Measurements from ENCODE around the gene KNTC1.
"Not testable (repeated sequence)": the region's sequence is repeated elsewhere in the genome, so short reads cannot be mapped to it uniquely, and the experiment has no call there.

The KNTC1 gene

DNA sequence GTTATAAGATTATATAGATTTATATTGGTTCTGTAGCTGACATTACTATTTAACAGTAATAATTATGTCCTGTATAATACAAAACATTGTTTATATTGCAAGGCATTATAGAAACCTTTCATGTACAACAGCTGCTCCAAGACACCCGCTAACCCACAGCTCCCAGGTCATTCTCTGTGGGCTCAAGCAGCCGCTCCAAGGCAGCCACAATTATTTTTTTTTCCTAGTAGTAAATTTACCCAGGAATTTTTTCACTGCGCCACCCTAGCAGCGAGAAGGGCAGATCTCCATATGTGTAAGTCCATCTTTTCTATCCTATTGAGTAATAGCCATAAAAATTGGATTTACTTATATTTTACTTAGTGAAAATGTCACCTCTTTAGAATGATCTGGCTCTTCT lies 36.3 kb downstream of the KNTC1 start:
- DNase-seq, result no peak

DNA sequence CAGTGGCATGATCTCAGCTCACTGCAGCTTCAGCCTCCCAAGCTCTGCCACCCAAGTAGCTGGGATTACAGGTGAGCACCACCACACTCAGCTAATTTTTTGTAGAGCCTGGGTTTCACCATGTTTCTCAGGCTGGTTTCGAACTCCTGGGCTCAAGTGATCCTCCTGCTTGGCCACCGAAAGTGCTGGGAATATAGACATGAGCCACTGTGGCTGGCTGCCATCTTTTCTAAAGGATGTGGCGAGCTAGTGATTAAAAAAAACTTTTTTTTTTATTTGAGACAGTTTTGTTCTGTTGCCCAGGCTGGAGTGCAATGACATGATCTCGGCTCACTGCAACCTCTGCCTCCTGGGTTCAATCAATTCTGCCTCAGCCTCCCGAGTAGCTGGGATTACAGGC lies 39.8 kb downstream of the KNTC1 start:
- DNase-seq, result not testable (repeated sequence)

DNA sequence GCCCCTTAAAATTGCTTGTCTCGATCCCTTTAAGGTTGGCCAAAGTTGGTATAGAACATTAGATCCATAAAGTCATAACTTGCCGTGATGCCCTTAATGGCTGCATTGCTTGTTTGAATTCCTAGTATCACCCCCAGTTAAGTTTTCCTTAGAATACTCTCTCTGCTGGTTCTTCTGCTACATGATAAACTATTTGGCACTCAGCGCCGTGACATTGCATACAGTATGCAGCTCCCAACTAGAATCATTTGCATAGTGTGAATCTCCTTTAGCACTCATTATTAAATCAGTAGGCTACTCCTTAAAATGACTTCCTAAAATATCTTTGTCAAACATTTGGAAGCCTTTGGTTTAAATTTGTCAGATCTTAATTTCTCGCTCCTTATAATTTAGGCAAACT lies 42.2 kb downstream of the KNTC1 start:
- DNase-seq, result no peak

DNA sequence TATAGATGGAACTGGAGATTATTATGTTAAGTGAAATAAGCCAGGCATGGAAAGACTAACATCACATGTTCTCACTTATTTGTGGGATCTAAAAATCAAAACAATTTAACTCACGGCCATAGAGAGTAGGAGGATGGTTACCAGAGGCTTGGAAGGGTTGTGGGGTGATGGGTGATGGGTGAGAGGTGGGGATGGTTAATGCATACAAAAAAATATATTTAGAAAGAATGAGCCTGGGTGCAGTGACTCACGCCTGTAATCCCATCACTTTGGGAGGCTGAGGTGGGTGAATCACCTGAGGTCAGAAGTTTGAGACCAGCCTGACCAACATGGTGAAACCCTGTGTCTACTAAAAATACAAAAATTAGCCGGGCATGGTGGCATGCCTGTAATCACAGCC lies 43.0 kb downstream of the KNTC1 start:
- DNase-seq, result not testable (repeated sequence)

DNA sequence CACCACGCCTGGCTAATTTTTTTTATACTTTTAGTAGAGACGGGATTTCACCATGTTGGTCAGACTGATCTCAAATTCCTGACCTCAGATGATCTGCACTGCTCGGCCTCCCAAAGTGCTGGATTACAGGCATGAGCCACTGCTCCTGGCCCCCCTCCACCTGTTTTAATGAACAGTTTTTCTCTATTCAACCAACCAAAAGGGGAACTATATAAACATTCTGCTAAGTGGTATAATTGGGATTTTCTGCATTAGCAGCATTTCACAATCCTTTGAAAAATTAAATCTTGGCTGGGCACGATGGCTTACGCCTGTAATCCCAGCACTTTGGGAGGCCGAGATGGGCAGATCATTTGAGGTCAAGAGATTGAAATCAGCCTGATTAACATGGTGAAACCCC lies 44.8 kb downstream of the KNTC1 start:
- DNase-seq, result no peak

DNA sequence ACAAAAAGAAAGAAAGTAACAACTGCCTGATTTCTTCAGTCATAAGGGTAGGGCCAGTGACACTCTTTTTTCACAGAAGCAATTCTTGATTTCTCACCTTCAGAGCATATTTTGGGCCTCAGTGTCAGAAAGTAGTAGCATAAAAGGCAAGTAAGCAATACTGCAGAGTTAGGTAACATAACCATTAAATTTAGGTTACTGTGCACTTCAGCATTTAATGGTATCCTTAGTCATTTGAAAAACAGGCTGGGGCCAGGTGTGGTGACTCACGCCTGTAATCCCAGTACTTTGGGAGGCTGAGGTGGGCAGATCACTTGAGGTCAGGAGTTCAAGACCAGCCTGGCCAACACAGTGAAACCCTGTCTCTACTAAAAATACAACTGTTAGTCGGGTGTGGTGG lies 56.2 kb downstream of the KNTC1 start:
- not testable (repeated sequence) for DNase-seq

DNA sequence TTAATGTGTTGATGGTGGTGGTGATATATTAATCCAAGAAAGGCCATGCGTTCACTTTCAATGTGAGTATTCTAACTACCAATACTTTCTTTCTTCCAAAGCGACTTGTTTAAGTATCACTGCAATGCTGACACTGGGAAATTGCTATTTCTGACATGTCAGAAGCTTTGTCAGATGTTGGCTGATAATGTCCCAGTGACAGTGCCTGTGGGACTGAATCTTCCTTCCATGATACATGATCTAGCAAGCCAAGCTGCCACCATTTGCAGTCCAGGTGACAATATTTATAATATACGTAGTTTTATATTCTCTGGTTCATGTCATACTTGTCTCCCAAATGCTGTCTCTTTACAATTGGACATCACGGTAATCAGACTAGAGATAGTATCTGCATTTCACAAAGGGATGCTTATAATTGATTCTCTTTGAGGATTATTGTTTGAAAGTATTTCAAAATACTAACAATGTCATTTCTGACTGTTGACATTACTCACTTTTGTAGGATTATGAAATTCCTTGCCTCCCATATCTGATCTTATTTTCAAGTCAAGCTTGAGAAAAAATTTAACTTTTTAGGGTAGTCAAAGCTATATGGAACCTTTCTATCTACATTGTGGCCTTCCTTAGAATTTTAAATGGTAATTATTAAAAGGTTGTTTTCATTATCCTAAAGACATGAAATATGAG lies 57.3 kb downstream of the KNTC1 start:
- no peak for DNase-seq

DNA sequence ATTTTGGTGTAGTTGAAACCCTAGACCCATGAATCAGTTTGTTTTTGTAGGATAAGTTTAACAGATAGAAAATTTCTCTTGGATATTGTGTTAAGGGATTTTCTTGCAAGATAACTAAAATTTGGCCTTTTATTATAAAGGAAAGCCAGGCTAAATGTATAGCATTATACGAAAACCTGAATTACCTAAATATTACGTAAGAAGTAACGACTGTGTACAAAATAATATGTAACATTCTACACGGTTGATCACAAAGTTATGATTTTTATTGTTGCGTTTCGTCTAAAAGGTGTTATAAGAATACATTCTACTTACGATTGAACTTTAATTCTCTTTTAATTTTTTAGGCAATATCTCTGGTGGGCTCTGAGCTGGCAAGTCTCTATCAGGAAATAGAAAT lies 63.9 kb downstream of the KNTC1 start:
- no peak for DNase-seq

DNA sequence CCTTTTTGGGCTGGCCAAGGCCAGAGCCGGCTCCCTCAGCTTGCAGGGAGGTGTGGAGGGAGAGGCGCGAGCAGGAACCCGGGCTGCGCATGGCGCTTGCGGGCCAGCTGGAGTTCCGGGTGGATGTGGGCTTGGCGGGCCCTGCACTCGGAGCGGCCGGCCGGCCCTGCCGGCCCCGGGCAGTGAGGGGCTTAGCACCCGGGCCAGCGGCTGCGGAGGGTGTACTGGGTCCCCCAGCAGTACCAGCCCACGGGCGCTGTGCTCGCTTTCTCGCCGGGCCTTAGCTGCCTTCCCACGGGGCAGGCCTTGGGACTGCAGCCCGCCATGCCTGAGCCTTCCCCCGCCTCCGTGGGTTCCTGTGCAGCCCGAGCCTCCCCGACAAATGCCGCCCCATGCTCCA lies 64.9 kb downstream of the KNTC1 start:
- DNase-seq, result not testable (repeated sequence)

DNA sequence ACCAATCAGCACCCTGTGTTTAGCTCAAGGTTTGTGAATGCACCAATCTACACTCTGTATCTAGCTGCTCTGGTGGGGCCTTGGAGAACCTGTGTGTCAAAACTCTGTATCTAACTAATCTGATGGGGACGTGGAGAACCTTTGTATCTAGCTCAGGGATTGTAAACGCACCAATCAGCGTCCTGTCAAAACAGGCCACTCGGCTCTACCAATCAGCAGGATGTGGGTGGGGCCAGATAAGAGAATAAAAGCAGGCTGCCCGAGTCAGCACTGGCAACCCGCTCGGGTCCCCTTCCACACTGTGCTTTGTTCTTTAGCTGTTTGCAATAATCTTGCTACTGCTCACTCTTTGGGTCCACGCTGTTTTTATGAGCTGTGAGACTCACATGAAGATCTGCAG lies 65.5 kb downstream of the KNTC1 start:
- not testable (repeated sequence) for DNase-seq

DNA sequence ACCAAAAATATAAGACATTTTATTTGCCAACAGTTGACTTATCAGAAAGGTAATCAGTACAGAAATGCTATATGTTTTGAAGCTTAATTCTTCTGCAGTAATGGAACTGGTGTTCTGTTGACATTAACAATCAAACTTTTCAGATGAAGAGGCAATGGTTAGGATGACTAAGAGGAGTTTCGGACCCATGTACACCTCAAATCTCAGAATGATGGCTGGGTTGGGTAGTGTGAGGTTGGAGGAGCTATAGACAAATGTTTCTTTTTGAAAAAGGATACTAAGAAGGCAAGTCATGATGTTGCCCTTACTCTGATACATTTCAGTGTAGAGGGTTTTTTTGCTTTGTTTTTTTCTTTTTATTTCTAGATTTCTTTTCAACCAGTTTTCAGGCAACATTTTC lies 66.9 kb downstream of the KNTC1 start:
- DNase-seq, result no peak

DNA sequence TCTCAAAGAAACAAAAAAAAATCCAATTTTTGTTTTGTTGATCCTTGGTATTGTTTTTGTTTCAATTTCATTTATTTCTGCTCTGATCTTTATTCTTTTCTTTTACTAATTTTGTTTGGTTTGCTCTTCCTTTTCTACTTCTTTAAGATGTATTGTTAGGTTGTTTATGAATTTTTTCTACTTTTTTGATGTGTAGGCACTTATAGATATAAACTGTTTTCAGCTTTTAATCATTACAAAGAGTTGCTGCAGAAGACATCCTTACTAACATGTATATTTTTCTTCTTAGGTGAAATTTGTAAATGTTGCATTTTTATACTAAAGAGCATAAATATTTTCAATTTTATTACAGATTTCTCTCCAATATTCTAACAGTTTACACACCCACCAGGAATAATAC lies 69.8 kb downstream of the KNTC1 start:
- no peak for DNase-seq

DNA sequence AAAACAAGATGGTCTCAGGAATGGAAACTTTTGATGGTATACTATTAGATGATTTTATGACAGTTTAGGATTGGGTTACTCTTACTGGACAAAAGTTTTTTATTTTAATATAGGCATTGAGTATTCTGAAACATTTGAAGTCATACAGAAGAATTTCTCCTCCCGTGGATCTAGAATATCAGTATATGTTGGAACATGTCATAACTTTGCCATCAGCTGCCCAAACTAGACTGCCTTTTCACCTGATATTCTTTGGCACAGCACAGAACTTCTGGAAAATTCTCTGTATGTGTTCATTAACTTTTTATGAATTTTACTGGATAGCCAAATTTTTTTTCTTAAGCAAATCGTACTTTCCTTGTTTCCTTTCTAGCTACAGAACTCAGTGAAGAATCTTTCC lies 75.4 kb downstream of the KNTC1 start:
- no peak for DNase-seq

DNA sequence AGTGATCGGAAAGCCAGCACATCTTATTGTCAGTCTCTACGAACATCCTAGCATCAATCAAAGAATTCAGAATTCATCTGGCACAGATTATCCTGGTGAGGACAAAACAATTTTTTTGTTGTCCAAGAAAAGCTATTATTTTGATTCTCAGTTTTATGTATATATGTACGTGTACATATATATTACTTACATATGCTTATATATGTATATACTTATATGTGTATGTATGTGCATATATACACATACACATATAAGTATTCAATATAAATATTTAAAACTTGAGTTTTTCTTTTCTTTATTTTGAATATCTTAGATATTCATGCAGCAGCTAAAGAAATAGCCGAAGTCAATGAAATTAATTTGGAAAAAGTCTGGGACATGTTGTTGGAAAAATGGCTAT lies 77.9 kb downstream of the KNTC1 start:
- DNase-seq, result no peak

DNA sequence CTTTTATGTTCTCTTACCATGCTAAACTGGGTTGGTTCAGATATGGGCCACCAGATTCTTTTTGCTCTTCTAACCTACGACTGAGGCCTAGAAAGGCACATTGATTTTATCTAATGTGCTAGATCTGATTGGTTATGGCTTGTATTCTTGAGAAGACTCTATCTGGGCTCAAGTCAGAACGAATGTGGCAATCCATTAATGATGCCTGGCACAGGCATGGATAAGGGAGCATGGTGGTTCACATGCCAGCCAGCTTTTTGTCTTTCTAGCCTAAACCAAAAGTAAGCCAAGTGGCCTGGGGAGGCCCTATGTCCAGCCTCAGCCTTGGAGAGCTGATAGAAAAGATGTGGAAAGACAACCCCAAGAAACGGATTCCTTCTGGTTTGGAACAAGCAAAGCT lies 82.7 kb downstream of the KNTC1 start:
- no peak for DNase-seq

DNA sequence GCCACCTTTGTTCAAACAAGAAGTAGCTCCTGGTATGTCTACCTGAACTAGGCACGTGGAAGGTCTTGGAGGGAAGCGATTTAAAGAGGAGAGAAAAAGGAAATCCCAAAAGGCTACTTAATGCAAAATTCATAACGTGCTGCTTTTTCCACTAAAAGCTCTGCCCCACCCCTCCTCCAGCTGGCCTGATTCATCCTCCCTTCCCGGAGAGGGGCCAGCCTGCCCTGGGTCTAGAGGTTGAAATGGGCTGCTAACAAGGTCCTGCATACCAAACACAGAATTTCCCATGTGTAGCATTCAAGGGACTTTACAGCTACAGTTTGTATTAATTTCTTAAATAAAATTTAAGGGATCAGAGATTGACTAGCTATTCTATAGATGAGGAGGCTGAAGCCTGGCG lies 83.2 kb downstream of the KNTC1 start:
- no peak for DNase-seq

DNA sequence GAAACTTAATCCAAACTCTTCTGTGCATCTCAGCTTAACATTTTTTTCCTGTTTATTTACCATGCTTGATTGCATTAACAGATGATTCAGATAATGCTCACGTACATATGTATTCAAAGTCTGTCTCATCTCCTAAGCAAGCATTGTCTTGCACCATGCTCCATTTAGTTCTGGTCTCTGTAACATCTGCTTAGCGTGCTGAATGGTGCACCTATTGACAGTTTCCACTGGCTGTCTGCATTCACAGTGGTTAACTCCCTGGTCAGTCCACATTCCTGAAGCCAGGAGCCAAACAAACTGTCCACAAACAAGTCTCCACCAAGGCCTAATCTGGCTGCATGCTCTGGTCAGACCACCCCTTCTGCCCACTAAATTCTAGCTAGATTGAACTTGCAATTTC lies 83.9 kb downstream of the KNTC1 start:
- DNase-seq, result no peak

DNA sequence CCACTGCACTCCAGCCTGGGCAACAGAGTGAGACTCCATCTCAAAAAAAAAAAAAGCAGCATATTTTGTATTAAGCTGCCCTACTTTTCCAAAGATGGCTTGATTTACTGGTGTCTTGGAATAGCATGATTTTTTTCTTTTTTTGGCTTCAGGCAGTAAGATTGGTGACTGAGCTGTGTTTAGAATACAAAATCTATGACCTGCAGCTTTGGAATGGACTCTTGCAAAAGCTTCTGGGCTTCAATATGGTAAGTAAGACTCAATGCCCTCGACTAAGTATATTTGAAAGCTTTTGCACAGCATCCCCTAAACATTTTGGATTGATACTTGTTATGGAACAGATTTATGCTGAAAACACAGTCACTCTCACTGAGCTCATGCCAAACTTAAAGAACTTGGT lies 87.8 kb downstream of the KNTC1 start:
- DNase-seq, result no peak

DNA sequence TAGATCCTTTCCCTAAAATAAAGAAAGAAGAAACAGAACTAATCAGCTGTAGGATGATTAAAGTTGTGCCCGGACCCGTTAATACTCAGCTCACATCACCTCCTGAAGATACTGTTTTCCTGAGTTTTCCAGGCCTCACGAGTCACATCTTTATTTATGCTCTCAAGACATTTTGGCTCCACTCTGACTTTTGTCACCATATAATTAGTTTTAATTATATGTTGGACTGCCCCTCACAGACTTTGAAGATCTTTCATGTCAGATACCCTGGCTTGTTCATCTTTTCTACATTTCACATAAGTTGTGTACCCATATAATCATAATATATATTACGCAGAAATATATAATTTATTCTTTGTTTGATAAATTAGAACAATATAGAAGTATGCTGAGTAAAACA lies 88.7 kb downstream of the KNTC1 start:
- no peak for DNase-seq

DNA sequence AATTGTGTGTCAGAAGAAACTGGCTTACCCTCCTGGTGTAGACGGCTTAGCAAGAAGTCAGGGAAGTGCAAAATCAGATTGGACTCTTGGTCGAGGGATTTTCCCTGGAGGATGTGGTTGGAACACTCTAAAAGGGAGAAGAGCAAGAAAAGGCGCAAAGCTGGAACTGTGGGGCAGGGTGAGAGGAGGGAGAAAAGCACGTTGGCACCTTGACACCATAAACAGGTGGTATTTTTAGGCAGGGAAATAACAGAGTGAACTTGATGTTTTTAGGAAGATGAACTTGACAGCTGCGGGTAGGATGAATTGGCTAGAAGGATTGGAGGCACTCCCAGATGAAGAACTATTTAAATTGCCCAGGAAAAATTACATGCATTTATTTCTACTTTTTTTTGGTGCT lies 108.4 kb downstream of the KNTC1 start:
- DNase-seq, result no peak

DNA sequence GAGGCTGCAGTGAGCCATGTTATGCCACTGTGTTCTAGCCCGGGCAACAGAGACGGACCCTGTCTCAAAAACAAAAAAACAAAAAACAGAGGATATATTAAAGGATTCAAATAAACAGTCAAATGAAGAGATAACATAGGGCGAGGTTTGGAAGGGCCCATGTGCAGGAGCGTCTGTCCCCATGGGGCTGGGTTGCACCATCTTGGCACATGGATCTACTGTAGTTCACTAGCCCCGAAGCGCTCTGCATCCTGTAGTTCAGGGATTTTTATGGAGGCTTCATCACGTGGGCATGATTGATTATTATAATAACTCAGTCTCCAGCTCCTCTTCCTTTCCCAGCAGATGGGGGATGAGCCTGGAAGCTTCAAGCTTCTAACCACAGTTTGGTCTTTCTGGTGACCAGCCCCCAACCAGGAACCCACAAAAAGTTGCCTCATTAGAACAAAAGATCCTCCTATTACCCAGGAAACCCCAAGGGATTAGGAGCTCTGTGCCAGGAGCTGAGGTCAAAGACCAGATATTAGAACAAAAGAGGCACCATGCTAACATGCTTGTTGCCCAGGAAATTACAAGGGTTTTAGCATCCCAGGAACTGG lies 116.3 kb downstream of the KNTC1 start:
- no peak for DNase-seq

DNA sequence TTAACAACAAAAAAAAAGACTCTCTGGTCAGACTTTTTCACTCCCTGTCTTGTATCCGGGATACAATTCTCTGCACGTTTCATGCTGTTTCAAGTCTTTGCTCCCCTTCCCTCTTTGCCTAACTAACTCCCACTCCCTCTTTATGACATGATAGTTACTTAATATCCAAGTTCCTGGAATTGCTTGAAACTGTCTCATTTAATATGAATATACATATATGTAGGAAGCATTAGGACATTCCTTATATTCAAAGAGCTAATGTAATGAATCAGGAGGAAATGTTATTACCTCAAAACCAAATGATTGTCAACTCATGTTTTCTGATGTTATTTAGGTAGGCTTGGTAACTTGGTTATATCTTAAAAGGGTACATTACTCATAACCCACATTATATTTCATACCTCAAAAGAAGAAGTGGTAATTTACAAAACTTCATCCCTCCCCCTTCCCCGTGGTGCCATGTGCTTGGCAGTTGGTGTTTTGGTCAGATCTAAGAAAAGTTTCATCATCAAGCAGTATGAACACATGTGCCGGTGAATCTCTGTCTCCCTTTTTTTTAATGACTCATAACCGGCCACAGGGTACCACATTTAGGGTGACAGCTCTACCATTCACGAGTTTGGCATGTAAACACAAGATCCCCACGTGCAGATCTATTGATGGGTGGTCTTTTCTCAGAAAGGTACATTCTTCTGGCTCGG lies 119.6 kb downstream of the KNTC1 start:
- DNase-seq, result no peak

DNA sequence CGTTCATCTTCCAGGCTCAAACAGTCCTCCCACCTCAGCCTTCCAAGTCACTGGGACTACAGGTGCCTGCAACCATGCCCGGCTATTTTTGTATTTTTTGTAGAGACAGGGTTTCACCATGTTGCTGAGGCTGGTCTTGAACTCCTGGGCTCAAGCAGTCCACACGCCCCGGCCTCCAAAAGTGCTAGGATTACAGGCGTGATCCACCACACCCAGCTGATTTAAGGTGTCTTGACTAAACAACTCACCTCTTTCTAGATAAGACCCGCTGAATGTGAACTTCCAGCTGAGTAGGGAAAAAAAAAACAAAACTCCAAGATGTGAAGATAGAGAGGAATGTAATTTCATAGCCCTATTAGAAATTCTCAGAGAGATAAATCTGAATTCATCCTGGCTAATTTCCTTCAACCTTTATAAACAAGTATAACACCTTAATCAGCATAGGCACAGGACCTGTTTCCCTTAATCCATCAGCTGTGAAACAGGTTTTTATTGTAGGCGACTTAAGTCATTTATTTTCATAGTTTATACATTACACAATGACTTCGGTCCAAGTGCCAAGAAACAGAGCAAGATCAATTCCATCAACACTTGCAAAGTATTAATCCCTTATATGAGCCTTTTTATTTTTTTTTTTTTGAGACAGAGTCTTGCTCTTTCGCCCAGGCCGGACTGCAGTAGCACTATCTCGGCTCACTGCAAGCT lies 124.6 kb downstream of the KNTC1 start:
- DNase-seq, result no peak

DNA sequence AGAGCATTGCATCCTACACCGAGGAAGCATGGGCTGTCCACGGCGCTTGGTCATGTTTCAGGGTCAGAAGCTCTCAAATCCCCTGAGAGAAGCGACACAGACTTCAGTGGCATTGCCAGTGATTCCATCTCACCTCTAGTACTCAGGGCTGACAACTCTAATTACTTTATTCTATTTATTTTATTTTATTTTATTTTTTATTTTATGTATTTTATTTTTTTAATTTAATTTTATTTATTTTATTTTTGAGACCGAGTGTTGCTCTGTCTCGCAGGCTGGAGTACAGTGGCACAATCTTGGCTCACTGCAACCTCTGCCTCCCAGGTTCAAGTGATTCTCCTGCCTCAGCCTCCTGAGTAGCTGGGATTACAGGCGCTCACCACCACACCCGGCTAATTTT lies 126.2 kb downstream of the KNTC1 start:
- not testable (repeated sequence) for DNase-seq
